GM21723 (cell line): Measurements from ENCODE around the gene RAB4A.

Experiments used
- ATAC-seq: cut with Tn5 transposase; IDR thresholded peaks from one replicate; pipeline ENCODE4 v1.9.1; 2021; ENCODE audit warnings: mild to moderate bottlenecking, moderate library complexity; ENCODE audit not compliant: unreplicated experiment

RAB4A gene

DNA sequence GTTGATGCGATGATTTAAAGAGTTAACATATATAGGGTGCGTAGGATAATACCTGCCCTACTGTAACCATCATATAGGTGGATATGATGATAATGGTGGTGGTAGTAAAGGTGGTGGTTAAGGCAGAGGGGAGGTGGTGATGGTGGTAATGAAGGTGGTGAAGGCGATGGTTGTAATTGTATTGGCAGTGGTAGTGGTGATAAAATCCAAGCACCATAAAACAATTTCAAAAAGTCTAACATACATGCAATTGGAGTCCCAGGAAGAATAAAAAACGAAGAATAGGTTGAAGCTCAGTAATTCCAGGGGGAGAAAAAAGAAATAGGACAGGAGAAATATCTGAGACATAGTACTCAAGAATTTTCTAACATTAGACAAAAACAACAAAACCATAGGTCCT lies 27.3 kb upstream of the RAB4A start:
- ATAC-seq = no peak

DNA sequence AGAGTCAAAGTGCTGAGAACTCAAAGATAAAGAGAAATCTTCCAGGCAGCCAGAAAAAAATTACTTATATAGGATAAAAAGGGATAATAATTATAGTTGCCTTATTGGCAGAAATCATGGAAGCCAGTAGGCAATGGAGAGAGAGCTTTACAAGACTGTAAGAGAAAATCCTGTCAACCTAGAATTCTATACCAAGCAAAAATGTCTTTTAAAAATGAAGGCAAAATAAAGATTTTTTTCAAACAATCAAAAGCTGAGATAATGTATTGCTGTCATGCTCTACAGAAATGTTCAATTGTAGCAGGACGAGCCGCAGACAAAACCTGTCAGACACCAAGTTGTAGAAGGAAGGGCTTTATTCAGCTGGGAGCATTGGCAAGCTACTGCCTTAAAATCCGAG lies 26.8 kb upstream of the RAB4A start:
- no peak for ATAC-seq

DNA sequence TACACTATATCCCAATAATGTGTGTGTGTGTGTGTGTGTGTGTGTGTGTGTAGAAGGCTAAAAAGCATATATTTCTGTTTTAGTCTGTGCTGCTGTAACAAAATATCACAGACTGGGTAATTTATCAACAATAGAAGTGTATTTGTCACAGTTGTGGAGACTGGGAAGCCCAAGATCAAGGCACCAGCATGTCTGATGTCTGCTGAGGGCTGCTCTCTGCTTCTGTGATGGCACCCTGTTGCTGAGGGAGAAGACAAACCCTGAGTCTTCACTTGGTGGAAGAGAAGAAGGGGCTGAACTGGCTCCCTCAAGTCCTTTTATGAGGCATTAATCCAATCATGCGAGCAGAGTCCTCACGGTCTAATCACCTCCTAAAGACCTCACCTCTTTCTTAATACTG lies 23.0 kb upstream of the RAB4A start:
- ATAC-seq = no peak

DNA sequence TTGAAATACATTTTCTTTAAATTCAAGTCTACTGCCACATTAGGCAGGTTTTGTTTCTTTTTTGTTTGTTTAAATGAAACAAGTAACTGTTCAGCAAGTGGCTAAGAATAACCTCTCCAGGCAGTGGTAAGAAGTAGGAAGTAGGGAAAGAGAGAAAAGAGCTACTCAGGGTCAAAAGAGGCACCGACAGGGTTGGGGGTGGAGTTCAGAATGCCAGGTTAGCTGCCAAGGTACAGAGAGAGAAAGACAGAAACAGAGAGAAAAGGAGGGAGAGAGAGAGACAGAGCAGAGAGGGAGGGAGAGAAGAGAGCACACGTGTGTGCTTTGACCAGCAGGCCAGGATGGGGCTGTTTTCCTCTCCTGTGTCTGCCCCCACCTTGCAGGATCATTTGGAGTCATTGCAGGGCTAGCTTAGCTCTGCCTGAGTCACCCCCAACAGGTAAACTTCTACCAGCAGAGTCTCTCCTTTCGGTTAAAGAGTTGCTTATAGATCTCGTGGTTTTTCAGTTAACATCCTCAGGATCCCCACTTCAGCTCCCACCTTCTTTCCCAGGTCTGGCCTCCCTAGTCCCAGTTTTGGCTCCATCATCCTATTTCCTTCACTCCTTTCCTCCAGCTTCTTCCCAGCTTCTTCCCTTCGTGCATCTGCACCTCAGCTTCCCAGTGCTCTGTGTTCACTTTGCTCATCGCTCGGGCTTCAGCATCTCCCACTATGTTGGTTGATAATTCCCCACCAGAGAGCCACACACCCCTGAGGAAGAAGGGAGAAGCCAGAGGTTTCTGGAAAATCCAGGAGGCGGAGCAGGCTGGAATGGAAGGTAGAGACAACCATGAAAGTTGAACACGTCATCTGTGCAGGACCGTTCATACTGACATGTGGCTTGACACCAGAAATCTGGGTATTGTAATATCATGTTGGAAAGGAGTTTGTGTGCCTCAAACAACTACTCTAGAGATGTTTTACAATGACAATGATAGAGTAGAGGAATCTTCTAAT lies 21.8 kb upstream of the RAB4A start:
- no peak for ATAC-seq

DNA sequence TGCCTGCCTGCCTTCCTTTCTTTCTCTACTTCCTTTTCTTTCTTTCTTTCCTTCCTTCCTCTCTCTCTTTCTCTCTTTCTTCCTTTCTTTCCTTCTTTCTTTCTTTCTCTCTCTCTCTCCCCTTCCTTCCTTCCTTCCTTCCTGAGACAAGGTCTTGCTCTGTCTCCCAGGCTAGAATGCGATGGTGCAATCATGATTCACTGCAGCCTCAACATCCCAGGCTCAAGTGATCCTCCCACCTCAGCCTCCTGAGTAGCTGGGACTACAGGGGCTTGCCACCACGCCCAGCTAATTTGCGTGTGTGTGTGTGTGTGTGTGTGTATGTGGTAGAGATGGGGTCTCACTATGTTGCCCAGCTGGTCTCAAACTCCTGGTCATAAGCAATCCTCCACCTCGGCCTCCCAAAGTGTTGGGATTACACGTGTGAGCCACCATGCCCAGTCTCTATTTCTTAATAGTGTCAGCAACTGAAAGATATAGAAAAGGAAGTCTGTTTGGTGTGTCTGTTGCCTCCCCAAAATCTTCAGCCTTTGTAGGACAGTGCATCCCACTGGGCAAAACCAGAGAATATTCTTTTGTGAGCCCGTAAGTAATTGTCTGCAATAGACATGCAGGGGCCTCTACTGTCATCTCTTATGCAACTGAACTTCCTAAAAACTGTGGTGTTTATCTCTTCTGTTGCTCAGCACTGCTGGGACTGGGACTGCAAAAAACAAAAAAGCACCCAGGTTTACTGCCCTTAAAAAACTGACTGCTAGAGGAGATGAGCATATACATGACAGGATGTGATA lies 20.9 kb upstream of the RAB4A start:
- ATAC-seq = no peak

DNA sequence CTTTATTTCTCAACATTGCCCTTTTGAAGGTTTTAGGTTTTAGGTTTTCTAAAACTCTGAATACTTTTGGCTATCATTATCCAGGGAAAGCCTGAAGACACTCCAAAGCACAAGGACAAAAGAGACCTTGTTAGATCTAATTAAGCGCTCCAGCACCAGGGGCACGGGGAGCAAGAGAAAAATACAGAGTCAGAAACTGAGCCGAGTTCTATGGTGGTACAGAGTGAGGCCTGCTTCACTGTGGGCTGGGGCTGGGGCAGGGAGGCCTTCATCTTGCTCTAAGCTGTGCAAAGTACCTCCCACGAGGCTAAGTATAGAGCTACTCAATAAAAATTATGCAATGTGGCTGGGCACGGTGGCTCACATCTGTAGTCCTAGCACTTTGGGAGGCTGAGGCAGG lies 19.7 kb upstream of the RAB4A start:
- ATAC-seq = no peak

DNA sequence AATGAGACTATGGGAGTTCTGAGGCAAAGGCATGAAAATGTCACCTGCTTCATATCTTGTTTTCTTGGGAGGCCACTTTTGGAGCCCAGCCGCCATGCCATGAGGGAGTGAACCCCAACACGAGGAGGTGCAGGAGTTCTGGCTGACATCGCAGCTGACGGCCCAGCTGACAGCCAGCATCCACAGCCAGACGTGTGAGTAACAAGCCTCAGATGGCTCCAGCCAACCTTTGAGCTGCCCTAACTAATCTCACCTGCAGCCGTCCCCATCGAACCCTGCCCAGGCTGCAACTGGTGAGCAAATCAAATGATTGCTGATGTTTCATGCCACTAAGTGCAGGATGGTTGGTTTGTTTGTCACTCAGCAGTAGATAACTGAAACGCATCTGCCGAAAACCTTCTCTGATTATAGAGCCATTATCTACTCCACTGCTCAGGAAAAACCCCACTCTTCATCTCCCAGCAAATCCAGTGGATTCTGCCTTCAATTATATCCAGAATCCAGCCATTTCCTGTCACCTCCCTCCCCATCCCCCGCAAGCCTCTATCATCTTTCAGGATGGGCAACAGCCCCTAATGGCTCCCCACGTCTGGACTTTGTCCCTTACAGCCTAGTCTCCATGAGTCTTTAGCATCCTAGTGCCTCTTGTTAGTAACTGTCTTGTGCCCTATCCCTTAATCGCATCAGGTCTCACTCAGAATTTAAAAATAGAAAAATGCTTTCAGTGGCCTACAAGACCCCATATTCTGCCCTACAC lies 18.5 kb upstream of the RAB4A start:
- no peak for ATAC-seq

DNA sequence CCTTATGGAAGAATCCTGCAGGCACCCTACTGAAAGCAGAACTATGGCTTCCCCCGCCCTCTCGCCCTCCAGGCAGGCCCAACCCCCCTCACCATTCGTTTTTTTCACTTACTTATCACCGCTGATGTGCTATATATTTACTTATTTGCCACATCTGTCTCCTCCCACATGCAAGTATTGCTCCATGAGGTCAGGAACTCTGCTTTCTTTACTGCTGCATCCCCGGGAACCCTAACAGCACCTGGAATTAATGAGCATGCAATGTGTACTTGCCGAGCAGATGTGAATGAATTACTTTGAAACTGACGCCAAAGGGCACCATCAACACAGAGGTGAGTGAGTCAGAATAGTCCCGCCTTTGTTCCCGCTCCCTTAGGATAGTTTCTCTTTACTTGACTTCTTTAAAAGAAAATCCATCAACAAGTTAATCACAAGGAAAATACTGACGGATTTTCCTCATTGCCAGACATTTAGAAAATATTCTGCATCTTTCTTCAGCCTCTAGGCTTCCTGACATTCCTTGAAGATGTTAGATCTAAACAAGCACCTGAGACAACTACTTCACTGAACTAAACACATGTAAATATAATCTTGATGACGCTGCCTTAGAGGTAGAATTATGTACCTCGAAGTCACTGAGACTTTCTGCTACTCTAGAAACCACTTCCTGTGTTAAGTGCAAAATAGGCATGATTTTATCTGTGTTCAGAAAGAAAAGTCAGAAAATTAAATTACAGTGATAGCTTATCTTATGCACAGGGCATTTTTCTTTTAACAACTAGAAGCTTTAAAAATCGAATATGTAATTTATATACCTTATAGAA lies 17.5 kb upstream of the RAB4A start:
- peak; percentile 59 for ATAC-seq

DNA sequence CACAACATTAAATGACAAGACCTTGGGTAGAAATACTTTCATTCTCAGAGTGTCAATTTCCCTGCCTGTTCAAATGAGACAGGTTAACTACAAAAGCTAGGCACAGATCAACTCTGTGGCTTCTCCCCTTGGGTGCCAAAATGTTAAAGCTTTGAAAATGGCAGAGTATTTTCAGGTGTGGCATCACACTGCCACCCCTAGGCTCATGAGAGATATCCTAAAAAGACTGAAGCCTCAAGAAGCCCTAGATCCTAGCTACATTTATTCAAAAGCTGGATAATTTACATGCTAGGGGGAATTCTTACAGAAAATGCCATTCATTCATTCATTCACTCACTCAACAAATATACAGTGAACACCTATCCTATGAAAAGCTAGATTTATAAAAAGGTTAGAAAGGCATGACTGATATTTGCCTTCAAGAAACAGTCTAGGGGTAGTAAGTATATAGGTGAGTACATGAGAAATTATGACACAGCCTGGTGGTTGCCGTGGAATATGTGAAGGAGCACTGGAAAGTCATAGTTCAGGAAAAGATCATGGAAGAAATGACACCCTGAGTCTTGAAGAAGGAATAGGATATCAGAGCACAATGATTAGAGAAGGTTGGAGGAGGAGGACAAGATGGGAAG lies 15.9 kb upstream of the RAB4A start:
- ATAC-seq = no peak

DNA sequence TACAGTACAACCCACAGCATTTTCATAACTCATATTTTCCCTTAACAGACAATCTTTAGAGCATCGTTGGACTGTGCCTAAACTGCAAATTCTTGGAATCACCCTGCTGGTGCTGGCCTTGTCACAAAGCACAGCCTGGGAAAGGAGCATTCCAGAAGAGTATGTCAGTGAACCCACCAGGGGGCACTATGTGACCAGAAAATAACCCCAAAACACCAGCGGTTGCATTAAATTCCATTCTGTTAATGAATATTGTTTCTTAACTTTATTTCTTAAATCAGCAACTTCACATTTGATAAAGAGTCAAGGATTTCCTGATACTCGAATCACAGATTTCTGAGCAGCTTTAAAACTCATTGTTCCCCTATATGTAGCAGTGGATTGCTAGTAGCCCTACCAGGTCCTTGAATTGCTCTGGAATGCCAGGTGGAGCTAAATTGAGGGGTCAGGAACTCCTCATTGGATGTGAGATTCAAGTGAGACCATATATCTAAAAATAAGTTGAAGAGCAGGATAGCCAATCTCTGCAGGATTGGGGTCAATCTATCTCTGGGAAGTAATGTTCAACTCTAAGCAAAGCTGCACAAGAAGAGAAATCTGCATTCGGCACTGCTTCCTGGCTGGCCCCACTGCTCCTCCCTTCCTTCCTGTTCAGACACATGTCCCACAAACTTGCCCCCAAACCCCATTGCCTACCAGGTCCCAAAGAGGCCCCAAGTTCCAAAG lies 12.7 kb upstream of the RAB4A start:
- ATAC-seq = peak; percentile 54

DNA sequence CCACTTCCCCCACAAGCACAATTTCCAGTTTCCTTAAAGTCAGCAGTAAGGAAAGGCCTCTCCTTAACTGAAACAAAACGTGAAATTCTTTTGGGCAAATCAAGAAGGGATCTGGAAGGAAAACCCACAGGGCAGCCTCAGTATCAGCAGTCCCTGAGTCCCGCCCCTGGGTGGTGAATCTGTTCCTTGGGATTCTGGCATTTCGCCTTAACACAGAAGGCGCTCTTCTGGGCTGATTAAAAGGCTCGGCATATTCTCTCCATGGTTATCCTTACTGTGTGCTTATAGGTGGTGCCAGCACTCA lies 12.2 kb upstream of the RAB4A start:
- no peak for ATAC-seq

DNA sequence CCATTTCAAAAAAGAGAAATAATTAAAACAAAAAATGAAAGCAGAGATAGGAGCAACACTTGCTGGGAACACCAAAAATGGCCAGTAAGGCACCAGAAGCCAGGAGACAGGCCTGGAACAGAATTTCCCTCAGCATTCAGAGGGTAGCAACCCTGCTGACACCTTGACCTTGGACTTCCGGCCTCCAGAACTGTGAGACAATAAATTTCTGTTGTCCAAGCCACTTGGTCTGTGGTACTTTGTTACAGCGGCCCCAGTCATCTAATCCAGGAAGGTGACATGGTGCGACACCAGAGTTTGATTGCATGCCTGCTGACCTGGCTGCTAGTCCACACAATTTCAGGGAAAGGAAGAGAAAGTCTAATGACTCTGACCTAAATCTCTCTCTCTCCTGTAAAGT lies 10.6 kb upstream of the RAB4A start:
- no peak for ATAC-seq

DNA sequence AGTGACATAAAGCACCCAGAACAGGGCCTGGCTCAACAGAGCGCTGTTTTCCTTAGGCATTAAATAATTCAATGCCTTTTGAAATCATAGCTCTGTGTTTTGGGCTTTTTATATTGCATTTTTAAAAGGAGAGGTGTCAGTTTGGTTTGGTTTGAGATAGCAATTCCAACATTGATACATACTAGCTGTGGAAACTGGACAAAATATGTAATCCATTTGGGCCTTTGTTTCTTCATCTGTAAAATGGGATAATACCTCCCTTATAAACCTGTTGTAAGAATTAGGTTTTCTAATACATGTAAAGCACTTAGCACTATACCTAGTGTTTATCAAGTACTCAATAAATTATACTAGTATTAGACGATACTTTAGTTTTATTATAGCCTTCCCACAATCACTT lies 8.7 kb upstream of the RAB4A start:
- no peak for ATAC-seq

DNA sequence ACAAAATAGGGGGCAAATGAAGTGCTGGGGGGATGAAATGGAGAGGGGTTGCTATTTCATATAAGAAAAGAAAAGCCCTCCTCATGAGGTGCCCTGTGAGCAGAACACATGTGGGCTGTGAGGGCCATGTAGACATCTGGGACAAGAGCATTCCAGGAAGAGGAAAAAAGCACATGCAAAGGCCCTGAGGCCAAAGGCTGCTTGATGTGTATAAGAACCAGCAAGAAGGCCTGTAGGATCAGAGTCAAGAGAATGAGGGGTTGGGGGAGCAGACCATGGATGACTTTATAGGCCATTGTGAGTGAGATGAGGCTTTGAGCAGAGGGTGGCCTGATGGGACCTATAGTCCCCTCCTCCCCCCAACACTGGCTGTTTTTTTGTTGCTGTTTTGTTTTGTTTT lies 7.7 kb upstream of the RAB4A start:
- no peak for ATAC-seq

DNA sequence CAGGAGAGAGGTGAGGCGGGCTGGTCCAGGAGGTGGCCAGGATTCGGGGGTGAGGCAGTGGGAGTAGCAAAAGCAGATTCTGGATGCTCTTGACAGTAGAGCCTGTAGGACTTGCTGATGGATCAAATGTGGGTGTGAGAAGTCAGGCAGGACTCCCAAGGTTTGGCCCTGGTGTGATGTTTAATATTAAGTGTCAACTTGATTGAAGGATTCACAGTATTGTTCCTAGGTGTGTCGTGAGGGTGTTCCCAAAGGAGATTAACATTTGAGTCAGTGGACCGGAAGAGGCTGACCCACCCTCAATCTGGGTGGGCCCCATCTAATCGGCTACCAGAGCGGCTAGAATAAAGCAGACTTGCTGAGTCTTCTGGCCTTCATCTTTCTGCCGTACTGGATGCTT lies 6.8 kb upstream of the RAB4A start:
- no peak for ATAC-seq

DNA sequence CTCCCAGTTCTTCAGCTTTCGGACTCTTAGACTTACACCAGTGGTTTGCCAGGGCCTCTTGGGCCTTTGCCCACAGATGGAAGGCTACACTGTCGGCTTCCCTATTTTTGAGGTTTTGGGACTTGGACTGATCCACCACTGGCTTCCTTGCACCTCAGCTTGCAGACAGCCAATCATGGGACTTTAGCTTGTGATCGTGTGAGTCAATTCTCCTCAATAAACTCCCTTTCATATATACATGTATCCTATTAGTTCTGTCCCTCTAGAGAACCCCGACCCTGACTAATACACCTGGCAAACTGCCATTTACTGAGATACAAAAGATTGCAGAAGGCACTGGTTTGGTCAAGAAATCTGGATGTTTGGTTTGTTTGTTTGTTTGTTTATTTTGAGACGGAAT lies 6.4 kb upstream of the RAB4A start:
- no peak for ATAC-seq

DNA sequence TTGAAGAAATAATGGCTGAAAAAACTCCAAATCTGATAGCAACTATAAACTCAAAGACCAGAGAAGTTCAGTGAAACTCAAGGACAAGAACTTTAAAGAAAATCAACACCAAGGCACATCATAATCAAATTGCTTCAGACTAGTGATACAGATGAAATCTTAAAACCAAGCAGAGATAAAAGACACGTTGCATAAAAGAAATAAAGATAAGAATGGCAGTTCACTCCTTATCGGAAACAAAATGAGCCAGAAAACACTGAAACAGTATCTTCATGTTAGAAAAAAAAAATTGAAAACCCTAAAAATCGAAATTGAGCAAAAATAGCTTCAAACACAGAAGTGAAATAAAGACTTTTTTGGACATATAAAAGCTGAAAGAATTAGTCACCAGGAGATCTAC lies 4.6 kb upstream of the RAB4A start:
- no peak for ATAC-seq

DNA sequence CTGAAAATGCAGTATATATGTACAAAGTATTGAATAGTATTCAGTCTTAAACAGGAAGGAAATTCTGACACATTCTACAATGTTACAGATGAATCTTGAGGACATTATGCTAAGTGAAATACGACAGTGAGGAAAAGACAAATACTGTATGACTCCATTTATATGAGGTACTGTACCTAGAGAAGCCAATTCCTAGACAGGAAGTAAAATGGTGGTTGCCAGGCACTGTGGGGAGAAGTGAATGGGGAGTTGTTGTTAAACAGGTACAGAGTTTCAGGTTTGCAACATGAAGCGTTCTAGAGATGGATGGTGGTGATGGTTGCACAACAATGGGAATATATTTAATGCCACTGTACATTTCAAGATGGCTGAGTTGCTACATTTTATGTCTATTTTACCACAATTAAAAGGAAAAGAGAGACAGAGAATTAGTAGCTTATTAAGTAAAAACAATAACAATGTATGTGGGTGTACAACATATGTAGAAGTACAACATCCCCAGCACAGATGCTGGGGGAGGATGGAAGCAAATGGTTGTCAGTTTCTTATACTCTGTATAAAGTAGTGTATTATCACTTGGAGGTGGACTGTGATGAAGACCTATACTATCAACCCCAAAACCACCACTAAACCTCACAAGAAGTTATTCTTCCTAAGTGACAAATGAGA lies 3.9 kb upstream of the RAB4A start:
- no peak for ATAC-seq

DNA sequence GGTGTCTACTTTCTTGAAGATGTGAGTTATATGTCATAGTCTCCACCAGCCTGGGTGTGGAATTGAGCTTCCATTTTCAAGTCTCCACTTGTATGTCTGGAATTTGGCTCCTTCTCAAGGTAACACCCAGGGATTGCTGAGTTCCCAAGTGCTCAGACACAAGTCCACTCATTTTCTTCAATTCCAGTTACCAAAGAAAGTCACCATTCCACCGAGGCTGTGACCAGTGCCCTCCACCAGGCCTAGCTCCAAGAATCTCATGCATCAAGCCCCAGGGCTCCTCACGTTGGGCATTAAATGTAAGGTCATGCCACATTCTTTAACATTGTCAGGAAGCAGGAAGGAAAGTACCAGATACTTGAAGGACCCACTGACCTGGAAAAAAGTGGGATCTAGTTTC lies 2.4 kb upstream of the RAB4A start:
- ATAC-seq = no peak
